Measurements from ENCODE around the gene DERL3. TPM values are rescaled to one million over a fixed set of nuclear protein-coding genes. Genes with fewer than 3 reads are reported as not detected.

Gene DERL3
- total and polyA plus RNA-seq, 2 of the 13 experiments (the other 11 are each of a cell fraction or from before 2014, with no cell fraction given): not detected

GRCh38 chr22:23857606-23858483 lies 19.0 kb upstream of the DERL3 start, which contains the start of gene SLC2A11 (continued):
- TF ChIP-seq, protein P1, sequence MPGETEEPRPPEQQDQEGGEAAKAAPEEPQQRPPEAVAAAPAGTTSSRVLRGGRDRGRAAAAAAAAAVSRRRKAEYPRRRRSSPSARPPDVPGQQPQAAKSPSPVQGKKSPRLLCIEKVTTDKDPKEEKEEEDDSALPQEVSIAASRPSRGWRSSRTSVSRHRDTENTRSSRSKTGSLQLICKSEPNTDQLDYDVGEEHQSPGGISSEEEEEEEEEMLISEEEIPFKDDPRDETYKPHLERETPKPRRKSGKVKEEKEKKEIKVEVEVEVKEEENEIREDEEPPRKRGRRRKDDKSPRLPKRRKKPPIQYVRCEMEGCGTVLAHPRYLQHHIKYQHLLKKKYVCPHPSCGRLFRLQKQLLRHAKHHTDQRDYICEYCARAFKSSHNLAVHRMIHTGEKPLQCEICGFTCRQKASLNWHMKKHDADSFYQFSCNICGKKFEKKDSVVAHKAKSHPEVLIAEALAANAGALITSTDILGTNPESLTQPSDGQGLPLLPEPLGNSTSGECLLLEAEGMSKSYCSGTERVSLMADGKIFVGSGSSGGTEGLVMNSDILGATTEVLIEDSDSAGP (CRISPR knock-in tag; IDR thresholded peaks at IDR 0.05; ENCODE audit: borderline replicate concordance): peak; percentile 71
- TF ChIP-seq HOXD1 (CRISPR knock-in tag; IDR thresholded peaks at IDR 0.05) (no peak), CHD2 (IDR thresholded peaks at IDR 0.05; ENCODE audit: low read depth, low read length) (no peak), PITX1 (CRISPR knock-in tag; IDR thresholded peaks at IDR 0.05) (peak; percentile 57; the same call in 1 of the 2 replicates), ZBTB20 (CRISPR knock-in tag; IDR thresholded peaks at IDR 0.05; ENCODE audit: borderline replicate concordance, low read depth) (no peak), HHEX (CRISPR knock-in tag; IDR thresholded peaks at IDR 0.05) (no peak), ELF4 (CRISPR knock-in tag; IDR thresholded peaks at IDR 0.05; ENCODE audit: borderline replicate concordance) (no peak), ZNF574 (CRISPR knock-in tag; IDR thresholded peaks at IDR 0.05) (peak; percentile 91), ZNF3 (CRISPR knock-in tag; IDR thresholded peaks at IDR 0.05) (no peak), MYC (CRISPR knock-in tag; IDR thresholded peaks at IDR 0.05; ENCODE audit: borderline replicate concordance) (peak; percentile 56; the same call in 1 of the 2 replicates), ZNF737 (CRISPR knock-in tag; IDR thresholded peaks at IDR 0.05; ENCODE audit: borderline replicate concordance) (no peak; the same call in 1 of the 2 replicates), ZNF7 (CRISPR knock-in tag; IDR thresholded peaks at IDR 0.05) (no peak), ZNF781 (CRISPR knock-in tag; IDR thresholded peaks at IDR 0.05; ENCODE audit: borderline replicate concordance, not compliant biosample characterization) (peak; percentile 24), ZNF530 (CRISPR knock-in tag; IDR thresholded peaks at IDR 0.05; ENCODE audit: low read depth) (no peak), ZNF543 (CRISPR knock-in tag; IDR thresholded peaks at IDR 0.05) (no peak), BORCS8-MEF2B (CRISPR knock-in tag; IDR thresholded peaks at IDR 0.05) (no peak; the same call in 1 of the 2 replicates), PBX2 (CRISPR knock-in tag; IDR thresholded peaks at IDR 0.05) (no peak), ZNF740 (CRISPR knock-in tag; IDR thresholded peaks at IDR 0.05) (peak; percentile 12; the same call in 1 of the 2 replicates)
- TF ChIP-seq, protein P2, sequence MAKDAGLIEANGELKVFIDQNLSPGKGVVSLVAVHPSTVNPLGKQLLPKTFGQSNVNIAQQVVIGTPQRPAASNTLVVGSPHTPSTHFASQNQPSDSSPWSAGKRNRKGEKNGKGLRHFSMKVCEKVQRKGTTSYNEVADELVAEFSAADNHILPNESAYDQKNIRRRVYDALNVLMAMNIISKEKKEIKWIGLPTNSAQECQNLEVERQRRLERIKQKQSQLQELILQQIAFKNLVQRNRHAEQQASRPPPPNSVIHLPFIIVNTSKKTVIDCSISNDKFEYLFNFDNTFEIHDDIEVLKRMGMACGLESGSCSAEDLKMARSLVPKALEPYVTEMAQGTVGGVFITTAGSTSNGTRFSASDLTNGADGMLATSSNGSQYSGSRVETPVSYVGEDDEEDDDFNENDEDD (CRISPR knock-in tag; IDR thresholded peaks at IDR 0.05; ENCODE audit: borderline replicate concordance): 0 out of 2 replicates have a peak, but pooled peaks have one; percentile 36
- TF ChIP-seq, protein P3, sequence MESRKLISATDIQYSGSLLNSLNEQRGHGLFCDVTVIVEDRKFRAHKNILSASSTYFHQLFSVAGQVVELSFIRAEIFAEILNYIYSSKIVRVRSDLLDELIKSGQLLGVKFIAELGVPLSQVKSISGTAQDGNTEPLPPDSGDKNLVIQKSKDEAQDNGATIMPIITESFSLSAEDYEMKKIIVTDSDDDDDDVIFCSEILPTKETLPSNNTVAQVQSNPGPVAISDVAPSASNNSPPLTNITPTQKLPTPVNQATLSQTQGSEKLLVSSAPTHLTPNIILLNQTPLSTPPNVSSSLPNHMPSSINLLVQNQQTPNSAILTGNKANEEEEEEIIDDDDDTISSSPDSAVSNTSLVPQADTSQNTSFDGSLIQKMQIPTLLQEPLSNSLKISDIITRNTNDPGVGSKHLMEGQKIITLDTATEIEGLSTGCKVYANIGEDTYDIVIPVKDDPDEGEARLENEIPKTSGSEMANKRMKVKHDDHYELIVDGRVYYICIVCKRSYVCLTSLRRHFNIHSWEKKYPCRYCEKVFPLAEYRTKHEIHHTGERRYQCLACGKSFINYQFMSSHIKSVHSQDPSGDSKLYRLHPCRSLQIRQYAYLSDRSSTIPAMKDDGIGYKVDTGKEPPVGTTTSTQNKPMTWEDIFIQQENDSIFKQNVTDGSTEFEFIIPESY (CRISPR knock-in tag; IDR thresholded peaks at IDR 0.05): peak; percentile 92
